H9 (cell line): ENCODE data around the gene LINC00305. TPM values are rescaled to one million over a fixed set of nuclear protein-coding genes. Genes with fewer than 3 reads are reported as not detected.

Experiments
- DNase-seq: peaks from one replicate; pipeline ENCODE4 v3.0.0-alpha.2; 2017
- H2AFZ ChIP-seq: one replicate; pipeline ENCODE4 v1.6.1; 2013; ENCODE audit warnings: mild to moderate bottlenecking, low read length, control low read depth, moderate library complexity
- H2AK5ac ChIP-seq: 2 replicates; pipeline ENCODE4 v1.6.1; 2013; ENCODE audit warnings: low read length, control low read depth, mixed read lengths; ENCODE audit not compliant: insufficient read length
- H2BK120ac ChIP-seq: one replicate; pipeline ENCODE4 v1.6.1; 2013; ENCODE audit warnings: low read depth, mild to moderate bottlenecking, low read length, control low read depth, inconsistent platforms; ENCODE audit not compliant: poor library complexity, severe bottlenecking
- H2BK12ac ChIP-seq: 2 replicates; pipeline ENCODE4 v1.6.1; 2013; ENCODE audit warnings: low read length, control low read depth, mixed read lengths, low read depth; ENCODE audit not compliant: insufficient read length
- H2BK15ac ChIP-seq: 2 replicates; pipeline ENCODE4 v1.6.1; 2013; ENCODE audit warnings: low read depth, low read length, control low read depth
- H2BK20ac ChIP-seq: one replicate; pipeline ENCODE4 v1.6.1; 2013; ENCODE audit warnings: low read depth, mild to moderate bottlenecking, low read length, control low read depth, inconsistent platforms; ENCODE audit not compliant: poor library complexity, severe bottlenecking
- H2BK5ac ChIP-seq: 2 replicates; pipeline ENCODE4 v1.6.1; 2013; ENCODE audit warnings: low read length, control low read depth, mixed read lengths; ENCODE audit not compliant: insufficient read length
- H3K14ac ChIP-seq: 2 replicates; pipeline ENCODE4 v1.6.1; 2013; ENCODE audit warnings: low read length, control low read depth; ENCODE audit not compliant: insufficient read depth
- H3K18ac ChIP-seq: 2 replicates; pipeline ENCODE4 v1.6.1; 2013; ENCODE audit warnings: low read depth, mild to moderate bottlenecking, mixed read lengths, low read length, control low read depth; ENCODE audit not compliant: insufficient read length
- H3K23ac ChIP-seq: 2 replicates; pipeline ENCODE4 v1.6.1; 2013; ENCODE audit warnings: low read length, control low read depth, mixed read lengths, low read depth; ENCODE audit not compliant: insufficient read length
- H3K23me2 ChIP-seq: 2 replicates; pipeline ENCODE4 v1.6.1; 2013; ENCODE audit warnings: low read depth, mild to moderate bottlenecking, mixed read lengths, low read length, control low read depth; ENCODE audit not compliant: insufficient read length, poor library complexity, severe bottlenecking
- H3K27ac ChIP-seq: 2 replicates; pipeline ENCODE4 v1.5.1; 2013; ENCODE audit warnings: low read length, control low read depth, mixed read lengths, low read depth; ENCODE audit not compliant: insufficient read length
- H3K27me3 ChIP-seq: 2 replicates; pipeline ENCODE4 v1.6.1; 2013; ENCODE audit warnings: low read length, control low read depth, inconsistent platforms; ENCODE audit not compliant: insufficient read depth
- H3K4ac ChIP-seq: 2 replicates; pipeline ENCODE4 v1.6.1; 2013; ENCODE audit warnings: low read depth, mild to moderate bottlenecking, control low read depth, inconsistent platforms, low read length, moderate library complexity
- H3K4me1 ChIP-seq: 2 replicates; pipeline ENCODE4 v1.6.1; 2013; ENCODE audit warnings: low read length, control low read depth, inconsistent platforms; ENCODE audit not compliant: insufficient read depth
- H3K4me2 ChIP-seq: 2 replicates; pipeline ENCODE4 v1.6.1; 2013; ENCODE audit warnings: low read length, control low read depth, mixed read lengths; ENCODE audit not compliant: insufficient read length, insufficient read depth
- H3K56ac ChIP-seq: 2 replicates; pipeline ENCODE4 v1.6.1; 2013; ENCODE audit warnings: low read depth, mild to moderate bottlenecking, mixed read lengths, low read length, control low read depth; ENCODE audit not compliant: insufficient read length
- H3K79me1 ChIP-seq: 2 replicates; pipeline ENCODE4 v1.6.1; 2013; ENCODE audit warnings: low read depth, mild to moderate bottlenecking, moderate library complexity, low read length, control low read depth, inconsistent platforms; ENCODE audit not compliant: insufficient read depth, poor library complexity, severe bottlenecking
- H3K79me2 ChIP-seq: 2 replicates; pipeline ENCODE4 v1.6.1; 2013; ENCODE audit warnings: low read length, control low read depth, inconsistent platforms; ENCODE audit not compliant: insufficient read depth
- H3K9ac ChIP-seq: 2 replicates; pipeline ENCODE4 v1.6.1; 2013; ENCODE audit warnings: low read length, control low read depth, mixed read lengths; ENCODE audit not compliant: insufficient read length; ENCODE audit errors: extremely low read depth
- H3K9me3 ChIP-seq: one replicate; pipeline ENCODE4 v1.6.1; 2013; ENCODE audit warnings: low read depth, low read length, inconsistent platforms; ENCODE audit not compliant: control insufficient read depth
- H3T11ph ChIP-seq: one replicate; pipeline ENCODE4 v1.6.1; 2013; ENCODE audit warnings: mild to moderate bottlenecking, low read length, control low read depth, inconsistent platforms
- H4K20me1 ChIP-seq: one replicate; pipeline ENCODE4 v1.6.1; 2013; ENCODE audit not compliant: control insufficient read depth, insufficient read length, insufficient read depth
- H4K5ac ChIP-seq: 2 replicates; pipeline ENCODE4 v1.6.1; 2013; ENCODE audit warnings: low read depth, mild to moderate bottlenecking, mixed read lengths, low read length, control low read depth; ENCODE audit not compliant: insufficient read length
- H4K8ac ChIP-seq: replicated peaks from 2 replicates; pipeline ENCODE4 v1.6.1; 2013; ENCODE audit warnings: low read length, control low read depth, mixed read lengths, low read depth; ENCODE audit not compliant: insufficient read length
- H4K91ac ChIP-seq: 2 replicates; pipeline ENCODE4 v1.6.1; 2013; ENCODE audit warnings: low read depth, mild to moderate bottlenecking, moderate library complexity, mixed read lengths, low read length, control low read depth; ENCODE audit not compliant: insufficient read length
- H3K27ac Mint-ChIP-seq, 3 experiments: 2 replicates in 2 of 3; 3 replicates in 1 of 3; pipeline ENCODE4 v1.8.0; 2020 to 2021; ENCODE audit warnings: mixed read lengths in 3 of 3, mild to moderate bottlenecking in 1 of 3, moderate library complexity in 1 of 3
- H3K27me3 Mint-ChIP-seq: 2 replicates; pipeline ENCODE4 v1.8.0; 2021; ENCODE audit warnings: low read depth, mild to moderate bottlenecking, moderate library complexity, mixed read lengths
- H3K36me3 Mint-ChIP-seq, 3 experiments: 2 replicates in 2 of 3; 3 replicates in 1 of 3; pipeline ENCODE4 v1.8.0; 2020 to 2021; ENCODE audit warnings: low read depth in 3 of 3, mixed read lengths in 3 of 3; ENCODE audit not compliant: insufficient read depth in 1 of 3
- H3K4me1 Mint-ChIP-seq, 2 experiments: 2 replicates each; pipeline ENCODE4 v1.8.0; 2020; ENCODE audit warnings: mixed read lengths in 2 of 2
- H3K4me3 Mint-ChIP-seq, 2 experiments: 2 replicates in 1 of 2; 3 replicates in 1 of 2; pipeline ENCODE4 v1.8.0; 2020 to 2021; ENCODE audit warnings: mild to moderate bottlenecking in 2 of 2, mixed read lengths in 2 of 2, moderate library complexity in 1 of 2
- H3K9me3 Mint-ChIP-seq, 2 experiments: 2 replicates in 1 of 2; 3 replicates in 1 of 2; pipeline ENCODE4 v1.8.0; 2020; ENCODE audit warnings: mild to moderate bottlenecking in 2 of 2, mixed read lengths in 2 of 2, moderate library complexity in 1 of 2
- CTCF ChIP-seq: fragments of 200-600 bp; sonication (generic); conservative IDR thresholded peaks from 3 replicates; pipeline ENCODE4 v1.8.0; 2021; ENCODE audit warnings: antibody characterized with exemption, mild to moderate bottlenecking
- WGBS: extraction: QIAGEN DNeasy Blood & Tissue Kit; methylation state at CpG from one replicate; pipeline ENCODE4 v1.1.7; 2013; ENCODE audit warnings: missing lambda C conversion rate, low lambda C conversion rate, mixed read lengths; ENCODE audit not compliant: insufficient read length; ENCODE audit errors: extremely low coverage; 5-methylcytosine and 5-hydroxymethylcytosine counted together
- total RNA-seq: library from RNA; stranded (reverse); gene quantifications from 2 replicates; pipeline ENCODE4 v1.2.1, GENCODE V29; 2021

The LINC00305 gene
- total RNA-seq, 1 experiment from 2014 or later: not detected

GRCh38 chr18:64191069-64191468, 42.2 kb upstream of the LINC00305 start:
- Histone ChIP-seq H3K56ac (no peak overlapping the region), H4K91ac (no peak overlapping the region), H3K79me2 (no peaks in the 10 kb centered on the region), H2BK5ac (no peak overlapping the region), H4K8ac (no peak overlapping the region), H4K5ac (no peak overlapping the region), H3K23ac (no peak overlapping the region), H3K4ac (no peak overlapping the region), H3K23me2 (no peaks in the 10 kb centered on the region), H3K4me1 (no peaks in the 10 kb centered on the region; the same call in 1 of the 2 replicates), H3K9ac (no peak overlapping the region), H3K4me2 (no peak overlapping the region), H4K20me1 (no peaks in the 10 kb centered on the region), H3K79me1 (no peaks in the 10 kb centered on the region), H2AFZ (no peak overlapping the region), H3K27ac (no peak overlapping the region), H3K27me3 (no peaks in the 10 kb centered on the region), H3K9me3 (no peaks in the 10 kb centered on the region), H2AK5ac (no peak overlapping the region), H2BK12ac (no peak overlapping the region), H3K18ac (no peak overlapping the region), H2BK15ac (no peak overlapping the region), H2BK20ac (no peak overlapping the region), H2BK120ac (no peak overlapping the region), H3K14ac (no peak overlapping the region), H3T11ph (no peak overlapping the region)
- Mint-ChIP-seq H3K4me1 (peaks cover 12 to 13% of the 10 kb centered on the region in 2 experiments; a peak in 3 of 4 replicates), H3K27ac (no peak overlapping the region), H3K9me3 (no peaks in the 10 kb centered on the region), H3K4me3 (no peak overlapping the region), H3K36me3 (peaks cover 0 to 5% (median 0%) of the 10 kb centered on the region in 3 experiments; a peak in 1 of 7 replicates), H3K27me3 (no peaks in the 10 kb centered on the region)
- no CpG with 5 or more reads among the region's 2 CpGs for WGBS
- TF ChIP-seq CTCF: no peak
- no peak for DNase-seq
